H1 (cell line): ENCODE results near the gene PCGF6. TPM values are rescaled to one million over a fixed set of nuclear protein-coding genes. Genes with fewer than 3 reads are reported as not detected.
"Not testable (repeated sequence)": the region's sequence is repeated elsewhere in the genome, so short reads cannot be mapped to it uniquely, and the experiment has no call there.

Source experiments
- CTCF ChIA-PET: fragments of 300-600 bp; sonication (Branson Sonifier 250); formaldehyde crosslinking; loops from one replicate; lab custom pipeline; 2021; ENCODE audit not compliant: partially characterized antibody; lab: Charles Lee
- POLR2A ChIA-PET: fragments of 300-600 bp; sonication (Branson Sonifier 250); formaldehyde crosslinking; loops from one replicate; lab custom pipeline; 2021; ENCODE audit warnings: inconsistent platforms; ENCODE audit not compliant: partially characterized antibody; lab: Charles Lee
- DNase-seq, 2 experiments: peaks; one replicate each; pipeline versions ENCODE4 v3.0.0 to v3.0.0-alpha.2; 2010 to 2022; ENCODE audit warnings: low spot score in 2 of 2, low read depth in 1 of 2, mixed read lengths in 1 of 2
- FAIRE-seq: peaks from 2 replicates; lab custom pipeline; 2011; peaks lifted over from hg19 to GRCh38; lab: Jason Lieb, UNC
- H2AFZ ChIP-seq: 2 replicates; pipeline ENCODE4 v1.8.1; 2012; ENCODE audit warnings: low read length, inconsistent platforms
- H2AK5ac ChIP-seq: 2 replicates; pipeline ENCODE4 v1.6.1; 2013; ENCODE audit warnings: low read depth, low read length
- H2BK120ac ChIP-seq: replicated peaks from 2 replicates; pipeline ENCODE3; 2013; ENCODE audit warnings: low read depth, low read length, inconsistent platforms
- H2BK12ac ChIP-seq: 2 replicates; pipeline ENCODE4 v1.6.1; 2013; ENCODE audit warnings: low read depth, low read length
- H2BK15ac ChIP-seq: 2 replicates; pipeline ENCODE4 v1.6.1; 2013; ENCODE audit warnings: low read length
- H2BK20ac ChIP-seq: 2 replicates; pipeline ENCODE4 v1.6.1; 2013; ENCODE audit warnings: low read length
- H2BK5ac ChIP-seq: 2 replicates; pipeline ENCODE4 v1.6.1; 2013; ENCODE audit warnings: low read depth, low read length
- H3K14ac ChIP-seq: 2 replicates; pipeline ENCODE4 v1.6.1; 2013; ENCODE audit warnings: inconsistent platforms; ENCODE audit not compliant: insufficient read length
- H3K18ac ChIP-seq: 2 replicates; pipeline ENCODE4 v1.6.1; 2013; ENCODE audit warnings: low read length; ENCODE audit errors: extremely low read depth
- H3K23ac ChIP-seq: 2 replicates; pipeline ENCODE4 v1.6.1; 2013; ENCODE audit warnings: inconsistent platforms; ENCODE audit not compliant: insufficient read length
- H3K23me2 ChIP-seq: 2 replicates; pipeline ENCODE4 v1.6.1; 2013; ENCODE audit warnings: low read depth, low read length
- H3K27ac ChIP-seq: 2 replicates; pipeline ENCODE4 v1.6.1; 2011; ENCODE audit warnings: low read depth, low read length, inconsistent platforms
- H3K27me3 ChIP-seq, 4 experiments: replicated peaks in 1 of 4; 1 replicate in 1 of 4; 2 replicates in 3 of 4; pipeline versions ENCODE4 v1.6.1 to v1.8.1; 2011 to 2013; ENCODE audit warnings: low read length in 3 of 4, mild to moderate bottlenecking in 3 of 4, inconsistent platforms in 2 of 4, mixed read lengths in 2 of 4, moderate library complexity in 1 of 4; ENCODE audit not compliant: control insufficient read depth in 3 of 4, insufficient read depth in 3 of 4; ENCODE audit errors: extremely low read depth in 1 of 4
- H3K36me3 ChIP-seq, 4 experiments: 2 replicates each; pipeline versions ENCODE4 v1.6.1 to v1.8.1; 2011 to 2013; ENCODE audit warnings: mild to moderate bottlenecking in 4 of 4, low read length in 3 of 4, moderate library complexity in 2 of 4, control low read depth in 1 of 4, inconsistent platforms in 1 of 4; ENCODE audit not compliant: insufficient read depth in 4 of 4, control insufficient read depth in 2 of 4
- H3K4ac ChIP-seq: replicated peaks from 2 replicates; pipeline ENCODE3; 2013; ENCODE audit warnings: low read length, low read depth, mixed read lengths, inconsistent platforms; ENCODE audit not compliant: insufficient read length
- H3K4me1 ChIP-seq, 4 experiments: replicated peaks in 1 of 4; 1 replicate in 1 of 4; 2 replicates in 3 of 4; pipeline versions ENCODE4 v1.6.1 to v1.8.1; 2011 to 2013; ENCODE audit warnings: low read length in 3 of 4, inconsistent platforms in 2 of 4, mixed read lengths in 1 of 4; ENCODE audit not compliant: insufficient read depth in 4 of 4, control insufficient read depth in 3 of 4
- H3K4me2 ChIP-seq, 2 experiments: 2 replicates each; pipeline versions ENCODE4 v1.6.1 to v1.8.1; 2011 to 2013; ENCODE audit warnings: low read depth in 2 of 2, low read length in 2 of 2, control low read depth in 1 of 2, inconsistent platforms in 1 of 2, mild to moderate bottlenecking in 1 of 2; ENCODE audit not compliant: insufficient read depth in 1 of 2
- H3K4me3 ChIP-seq, 4 experiments: fragments of 200-600, 300-600 bp in 1 of 4; sonication (generic), shearing (Covaris generic), sonication (Bioruptor Twin) in 1 of 4; 2 replicates each; pipeline versions ENCODE4 v1.5.1 to v1.8.1; 2011 to 2016; ENCODE audit warnings: low read length in 4 of 4, low read depth in 3 of 4, control low read depth in 2 of 4, inconsistent platforms in 2 of 4, mild to moderate bottlenecking in 2 of 4, mixed read lengths in 1 of 4, moderate library complexity in 1 of 4; ENCODE audit not compliant: insufficient read depth in 2 of 4; ENCODE audit errors: extremely low read depth in 1 of 4
- H3K56ac ChIP-seq: replicated peaks from 2 replicates; pipeline ENCODE3; 2013; ENCODE audit warnings: low read depth, mild to moderate bottlenecking, mixed read lengths, low read length, inconsistent platforms; ENCODE audit not compliant: insufficient read length
- H3K79me1 ChIP-seq: 2 replicates; pipeline ENCODE4 v1.6.1; 2013; ENCODE audit warnings: low read depth, low read length, control low read depth
- H3K79me2 ChIP-seq, 2 experiments: 2 replicates each; pipeline versions ENCODE4 v1.6.1 to v1.8.1; 2012 to 2013; ENCODE audit warnings: low read length in 2 of 2, mild to moderate bottlenecking in 2 of 2, inconsistent platforms in 1 of 2; ENCODE audit not compliant: insufficient read depth in 2 of 2, control insufficient read depth in 1 of 2
- H3K9ac ChIP-seq, 4 experiments: replicated peaks in 1 of 4; 1 replicate in 1 of 4; 2 replicates in 3 of 4; pipeline versions ENCODE4 v1.6.1 to v1.8.1; 2011 to 2013; ENCODE audit warnings: low read depth in 3 of 4, low read length in 3 of 4, control low read depth in 2 of 4, mild to moderate bottlenecking in 2 of 4, moderate library complexity in 2 of 4, inconsistent platforms in 1 of 4; ENCODE audit errors: extremely low read depth in 1 of 4
- H3K9me3 ChIP-seq, 2 experiments: 2 replicates each; pipeline versions ENCODE4 v1.6.1 to v1.8.1; 2012 to 2013; ENCODE audit warnings: mild to moderate bottlenecking in 2 of 2, moderate library complexity in 2 of 2, control low read depth in 1 of 2, inconsistent platforms in 1 of 2, low read depth in 1 of 2, low read length in 1 of 2, mixed read lengths in 1 of 2; ENCODE audit not compliant: insufficient read depth in 2 of 2
- H4K20me1 ChIP-seq, 2 experiments: replicated peaks in 1 of 2; 2 replicates each; pipeline versions ENCODE3 to v1.8.1; 2011 to 2013; ENCODE audit warnings: inconsistent platforms in 2 of 2, low read length in 2 of 2, mild to moderate bottlenecking in 1 of 2; ENCODE audit not compliant: insufficient read depth in 2 of 2, control insufficient read depth in 1 of 2
- H4K5ac ChIP-seq: 2 replicates; pipeline ENCODE4 v1.6.1; 2013; ENCODE audit warnings: low read length, low read depth, mixed read lengths, inconsistent platforms; ENCODE audit not compliant: insufficient read length
- H4K8ac ChIP-seq: 2 replicates; pipeline ENCODE4 v1.8.0; 2013; ENCODE audit warnings: mild to moderate bottlenecking, moderate library complexity, low read length, inconsistent platforms; ENCODE audit not compliant: insufficient read depth; ENCODE audit errors: extremely low read depth
- H4K91ac ChIP-seq: replicated peaks from 2 replicates; pipeline ENCODE3; 2013; ENCODE audit warnings: low read length, mixed read lengths, inconsistent platforms; ENCODE audit not compliant: insufficient read length
- WGBS, 2 experiments: shearing (Covaris generic) in 1 of 2; methylation state at CpG; one replicate each; pipeline versions ENCODE4 v1.1.6 to v1.1.7; 2013 to 2015; ENCODE audit warnings: low lambda C conversion rate in 2 of 2, mixed read lengths in 2 of 2, inconsistent platforms in 1 of 2, low coverage in 1 of 2, missing lambda C conversion rate in 1 of 2; ENCODE audit not compliant: insufficient replicate concordance in 2 of 2, insufficient coverage in 1 of 2, insufficient read length in 1 of 2; ENCODE audit errors: extremely low coverage in 1 of 2, missing lambda C conversion rate in 1 of 2; 5-methylcytosine and 5-hydroxymethylcytosine counted together
- polyA plus RNA-seq, 7 experiments: library from polyadenylated mRNA; depleted of rRNA in 3 of 7; stranded (reverse) in 5 of 7; unstranded in 2 of 7; fragments of >200 nt in 5 of 7; fragments of 200-250 nt in 2 of 7; gene quantifications; 1 replicate in 5 of 7; 2 replicates in 1 of 7; 4 replicates in 1 of 7; pipeline versions ENCODE4 v1.2.1 to v1.2.3, GENCODE V29; 2011 to 2013; ENCODE audit warnings: missing spikeins in 2 of 7, mixed read lengths in 2 of 7
- total RNA-seq: library from RNA; stranded (reverse); fragmentation: NEBNext Ultra II Directional; extraction: Animal tissue kit (Norgen Biotek cat#: 25700); gene quantifications from 2 replicates; pipeline ENCODE4 v1.2.1, GENCODE V29; 2021

PCGF6 gene
- total and polyA plus RNA-seq, 2 of the 8 experiments (the other 6 are each of a cell fraction or from before 2014, with no cell fraction given), result 6.9 to 18.6 TPM

- H2AK5ac ChIP-seq, H3K23ac ChIP-seq, H2BK12ac ChIP-seq, H3K56ac ChIP-seq, H3K79me1 ChIP-seq, H3K27me3 ChIP-seq, H3K18ac ChIP-seq, H3K36me3 ChIP-seq, POLR2A ChIA-PET, H2AFZ ChIP-seq, H4K5ac ChIP-seq, H4K8ac ChIP-seq, H4K91ac ChIP-seq, H3K79me2 ChIP-seq, FAIRE-seq, H3K9me3 ChIP-seq, H3K4me1 ChIP-seq, H3K23me2 ChIP-seq, H3K4ac ChIP-seq, H3K4me2 ChIP-seq, H3K14ac ChIP-seq, DNase-seq, H4K20me1 ChIP-seq, H3K4me3 ChIP-seq, H2BK120ac ChIP-seq, H2BK20ac ChIP-seq, H3K9ac ChIP-seq, H2BK5ac ChIP-seq, H3K27ac ChIP-seq, H2BK15ac ChIP-seq: not testable (repeated sequence)
- CTCF ChIA-PET, result interaction anchor here (1.0 to 3.3 kb wide), 2 partner anchors 20 to 174 kb away, joined by 3 to 11 read pairs; no protein-coding TSS in a partner anchor
- WGBS, 2 experiments, result 81% methylated on average over 4 of the region's 4 CpGs; no CpG with 5 or more reads in 1 of the 2 experiments
Measured at GRCh38 chr10:103354567-103354966, 3.6 kb upstream of the PCGF6 start.
